HG02840 (cell line): Measurements from ENCODE around the gene MACROD2.
"Not testable (repeated sequence)": the region's sequence is repeated elsewhere in the genome, so short reads cannot be mapped to it uniquely, and the experiment has no call there.

Source experiments
- ATAC-seq: cut with Tn5 transposase; IDR thresholded peaks from one replicate; pipeline ENCODE4 v1.9.1; 2021; ENCODE audit warnings: mild to moderate bottlenecking, moderate library complexity, moderate number of reproducible peaks; ENCODE audit not compliant: unreplicated experiment, low FRiP score

MACROD2 gene

DNA sequence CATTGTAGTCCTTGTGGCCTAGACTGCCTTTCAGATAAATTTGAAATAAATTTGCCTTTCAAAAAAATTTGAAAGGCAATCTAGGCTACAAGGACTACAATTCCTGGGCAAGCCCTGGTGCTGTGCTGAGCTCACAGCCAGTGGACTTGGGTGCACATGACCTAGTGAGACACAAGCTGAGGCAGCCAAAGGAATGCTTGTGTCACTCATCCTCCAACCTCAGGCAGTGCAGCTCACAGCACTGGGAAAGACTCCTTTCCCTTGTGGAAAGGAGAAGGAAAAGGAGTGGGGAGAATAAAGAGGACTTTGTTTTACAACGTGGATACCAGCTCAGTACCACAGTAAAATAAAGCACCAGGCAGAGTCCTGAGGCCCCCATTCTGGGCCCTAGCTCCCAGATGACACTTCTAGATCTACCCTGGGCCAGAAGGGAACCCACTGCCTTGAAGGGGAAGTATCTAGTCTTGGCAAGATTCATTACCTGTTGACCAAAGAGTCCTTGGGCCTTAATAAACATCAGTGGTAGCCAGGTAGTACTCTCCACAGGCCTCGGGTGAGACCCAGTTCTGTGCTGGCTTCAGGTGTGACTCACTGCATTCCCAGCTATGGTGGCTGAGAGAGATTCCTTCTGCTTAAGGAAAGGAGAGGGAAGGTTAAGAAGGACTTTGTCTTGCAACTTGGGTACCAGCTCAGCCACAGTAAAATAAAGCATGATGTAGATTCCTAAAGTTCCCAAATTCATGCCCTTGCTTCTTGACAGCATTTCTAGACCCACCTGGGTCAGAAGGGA is 1001.8 kb downstream of the MACROD2 start:
- no peak for ATAC-seq

DNA sequence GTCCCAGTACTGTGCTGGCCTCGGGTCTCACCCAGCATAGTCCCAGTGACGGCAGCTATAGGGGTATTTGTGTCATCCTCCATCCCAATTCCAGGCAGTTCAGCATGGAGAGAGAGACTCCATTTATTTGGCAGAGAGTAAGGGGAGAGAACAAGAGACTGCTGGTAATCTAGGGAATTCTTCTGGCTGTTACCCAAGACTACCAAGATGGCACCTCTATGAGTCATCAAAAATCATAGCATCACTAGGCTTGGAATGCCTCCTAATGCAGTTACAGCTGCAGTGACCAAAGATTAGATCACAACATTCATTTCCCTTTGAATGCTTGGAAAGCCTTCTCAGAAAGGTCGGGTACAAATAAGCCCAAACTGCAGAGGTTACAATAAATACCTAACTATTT is 1002.5 kb downstream of the MACROD2 start:
- ATAC-seq: no peak

DNA sequence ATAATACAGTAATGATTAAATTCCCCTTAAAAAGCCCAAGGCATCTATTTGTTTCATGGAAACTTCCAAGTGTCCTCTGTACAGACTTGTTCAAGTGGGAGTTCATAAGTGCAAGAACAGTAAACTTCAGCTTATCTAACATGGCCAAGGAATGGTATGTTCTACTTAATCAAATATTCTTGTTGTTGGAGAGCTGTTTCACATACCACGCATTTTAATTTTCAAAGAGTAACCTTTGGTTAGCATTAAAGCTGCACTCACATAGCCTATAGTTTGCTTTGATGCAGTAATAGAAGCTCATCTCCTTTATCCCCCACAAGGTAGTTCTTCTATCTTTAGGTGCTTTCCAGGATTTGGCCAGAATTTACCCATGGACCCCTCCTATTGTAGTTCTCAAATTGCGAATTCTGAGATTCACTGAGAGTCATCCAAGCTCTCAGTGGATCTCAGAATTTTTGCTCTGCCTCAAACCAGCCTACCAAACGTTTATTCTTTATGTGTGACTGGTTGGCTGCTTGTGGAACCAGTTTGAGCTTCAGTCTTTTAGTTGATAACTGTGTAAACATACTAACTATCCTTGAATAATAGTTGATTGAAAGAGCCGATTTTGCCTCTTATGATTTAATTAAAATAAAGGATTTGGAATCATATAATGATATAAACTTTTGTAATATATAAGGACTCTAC is 1010.1 kb downstream of the MACROD2 start:
- no peak for ATAC-seq

DNA sequence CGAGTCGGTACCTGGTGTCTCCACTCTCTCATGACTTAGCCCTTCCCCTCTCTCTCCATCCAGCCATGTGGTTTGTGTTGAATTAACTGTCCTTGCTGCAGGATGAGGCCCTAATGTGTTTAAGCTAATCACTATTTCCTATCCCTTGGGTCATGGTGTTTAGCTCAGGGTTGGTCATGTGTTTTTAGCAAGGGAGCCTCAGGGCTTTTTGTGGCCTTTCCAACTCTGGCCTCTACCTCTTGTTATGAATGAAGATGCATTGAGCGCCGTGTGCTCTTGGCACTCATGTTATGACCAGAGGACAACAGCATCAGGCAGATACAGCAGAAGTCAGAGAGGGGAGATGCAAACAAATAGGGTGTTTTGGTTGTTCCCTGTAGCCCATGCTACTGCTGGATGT is 1016.3 kb downstream of the MACROD2 start:
- ATAC-seq: no peak

DNA sequence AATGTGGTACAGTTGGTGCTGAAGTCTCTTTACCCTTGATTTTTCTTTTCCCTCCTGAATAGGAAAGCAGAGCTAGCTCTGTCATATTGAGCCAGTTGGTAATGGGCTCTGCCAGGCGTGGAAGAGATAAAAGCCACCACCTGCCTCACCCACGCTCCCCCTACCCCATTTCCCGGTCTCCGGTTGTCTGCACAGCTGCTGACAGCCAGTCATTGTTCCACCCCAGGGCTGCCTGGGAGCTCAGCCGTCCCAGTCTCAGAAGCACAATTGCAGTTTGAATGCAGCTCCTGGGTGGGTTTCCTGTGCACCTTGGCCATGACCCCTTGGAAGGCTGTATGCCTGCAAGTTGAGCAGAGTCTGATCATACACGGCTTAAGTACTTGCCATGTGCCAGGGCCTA is 1017.2 kb downstream of the MACROD2 start:
- ATAC-seq: no peak

DNA sequence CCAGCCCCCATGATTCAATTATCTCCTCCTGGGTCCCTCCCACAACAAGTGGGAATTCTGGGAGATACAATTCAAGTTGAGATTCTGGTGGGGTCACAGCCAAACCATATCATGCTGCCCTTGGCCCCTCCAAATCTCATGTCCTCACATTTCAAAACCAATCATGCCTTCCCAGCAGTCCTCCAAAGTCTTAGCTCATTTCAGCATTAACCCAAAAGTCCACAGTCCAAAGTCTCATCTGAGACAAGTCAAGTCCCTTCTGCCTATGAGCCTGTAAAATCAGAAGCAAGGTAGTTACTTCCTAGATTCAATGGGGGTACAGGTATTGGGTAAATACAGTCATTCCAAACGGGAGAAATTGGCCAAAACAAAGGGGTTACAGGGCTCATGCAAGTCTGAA is 1021.6 kb downstream of the MACROD2 start:
- ATAC-seq: not testable (repeated sequence)

DNA sequence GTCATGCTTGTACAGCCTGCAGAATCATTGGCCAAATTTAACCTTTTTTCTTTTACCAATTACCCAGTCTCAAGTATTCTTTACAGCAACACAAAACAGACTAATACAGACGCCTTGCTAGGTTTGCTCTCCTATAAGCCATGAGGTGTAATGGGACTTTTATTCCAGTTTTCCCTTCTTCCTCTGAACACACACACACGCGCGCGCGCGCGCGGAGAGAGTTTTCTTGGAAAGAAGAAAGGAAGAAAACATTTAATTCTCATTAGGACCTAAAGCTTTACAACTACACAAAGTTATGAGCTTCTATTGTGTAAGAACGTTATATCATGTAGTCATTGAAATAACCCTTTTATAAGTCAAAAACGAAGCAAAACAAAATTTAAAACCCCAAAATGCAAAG is 1023.6 kb downstream of the MACROD2 start:
- ATAC-seq: no peak

DNA sequence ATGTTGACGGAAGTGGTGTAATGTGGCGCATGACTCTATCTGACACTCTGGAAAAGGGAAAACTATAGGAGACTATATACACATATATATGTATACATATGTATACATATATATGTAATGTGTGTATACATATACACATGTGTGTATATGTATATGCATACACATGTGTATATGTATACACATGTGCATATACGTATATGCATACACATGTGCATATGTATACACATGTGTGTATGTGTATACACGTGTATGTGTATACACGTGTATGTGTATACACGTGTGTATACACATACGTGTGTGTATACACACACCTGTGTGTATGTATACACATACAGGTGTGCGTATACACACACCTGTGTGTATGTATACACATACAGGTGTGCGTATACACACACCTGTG is 1025.5 kb downstream of the MACROD2 start:
- no peak for ATAC-seq

DNA sequence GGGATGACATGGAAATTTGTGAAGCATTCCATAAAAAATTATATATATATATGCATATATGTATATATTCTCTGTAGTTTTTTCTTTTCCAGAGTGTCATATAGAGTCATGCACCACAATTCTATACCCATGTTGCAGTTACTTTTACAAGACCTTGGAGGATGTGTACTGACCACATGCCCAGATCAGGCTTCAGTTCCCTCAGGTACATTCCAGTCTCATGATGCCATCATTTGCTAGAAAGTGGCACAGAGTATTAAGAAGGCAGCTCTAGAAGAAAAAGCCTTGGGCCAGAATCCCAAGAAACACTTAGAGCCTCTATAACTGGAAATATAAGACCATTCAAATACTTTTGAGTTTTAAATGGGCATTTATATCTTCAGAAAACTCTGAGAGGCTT is 1027.6 kb downstream of the MACROD2 start:
- no peak for ATAC-seq

DNA sequence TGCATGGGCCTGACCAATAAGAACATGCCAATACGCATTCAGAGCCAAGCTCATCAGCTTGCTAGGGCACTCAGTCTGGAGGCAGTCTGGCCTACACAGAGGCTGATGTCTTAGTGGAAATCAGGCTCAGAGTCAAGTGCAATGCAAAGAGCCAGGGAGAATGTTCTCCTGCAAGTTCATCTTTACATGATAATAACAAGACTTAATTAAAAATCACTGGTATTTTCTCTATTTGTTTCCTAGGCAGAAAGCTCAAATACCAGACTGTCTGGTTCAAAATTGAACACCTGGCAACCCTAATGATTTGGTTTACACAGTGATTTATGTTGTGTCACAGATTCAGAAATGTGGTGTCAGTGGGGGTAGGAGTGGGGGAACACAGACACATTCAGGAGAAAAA is 1031.4 kb downstream of the MACROD2 start:
- ATAC-seq: no peak

DNA sequence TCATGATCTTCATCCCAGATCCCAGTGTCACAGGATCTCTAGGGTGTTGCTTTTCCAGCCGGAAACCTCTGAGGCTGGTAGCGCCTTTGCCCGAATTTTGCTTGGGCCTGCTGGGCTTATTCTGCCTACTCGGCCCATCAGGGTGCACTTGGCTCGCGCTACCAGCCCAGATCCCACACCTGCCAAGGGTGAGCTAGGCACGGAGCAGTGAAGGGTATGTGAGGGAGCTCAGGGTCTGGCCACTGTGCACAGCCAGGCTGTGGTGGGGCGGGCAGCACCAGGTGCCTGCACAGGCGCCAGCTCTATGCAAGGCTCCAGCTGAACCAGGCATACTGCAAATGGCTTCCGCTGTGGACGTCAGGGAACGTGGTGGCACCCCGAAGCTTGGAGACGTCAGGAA is 1035.5 kb downstream of the MACROD2 start:
- ATAC-seq: no peak

DNA sequence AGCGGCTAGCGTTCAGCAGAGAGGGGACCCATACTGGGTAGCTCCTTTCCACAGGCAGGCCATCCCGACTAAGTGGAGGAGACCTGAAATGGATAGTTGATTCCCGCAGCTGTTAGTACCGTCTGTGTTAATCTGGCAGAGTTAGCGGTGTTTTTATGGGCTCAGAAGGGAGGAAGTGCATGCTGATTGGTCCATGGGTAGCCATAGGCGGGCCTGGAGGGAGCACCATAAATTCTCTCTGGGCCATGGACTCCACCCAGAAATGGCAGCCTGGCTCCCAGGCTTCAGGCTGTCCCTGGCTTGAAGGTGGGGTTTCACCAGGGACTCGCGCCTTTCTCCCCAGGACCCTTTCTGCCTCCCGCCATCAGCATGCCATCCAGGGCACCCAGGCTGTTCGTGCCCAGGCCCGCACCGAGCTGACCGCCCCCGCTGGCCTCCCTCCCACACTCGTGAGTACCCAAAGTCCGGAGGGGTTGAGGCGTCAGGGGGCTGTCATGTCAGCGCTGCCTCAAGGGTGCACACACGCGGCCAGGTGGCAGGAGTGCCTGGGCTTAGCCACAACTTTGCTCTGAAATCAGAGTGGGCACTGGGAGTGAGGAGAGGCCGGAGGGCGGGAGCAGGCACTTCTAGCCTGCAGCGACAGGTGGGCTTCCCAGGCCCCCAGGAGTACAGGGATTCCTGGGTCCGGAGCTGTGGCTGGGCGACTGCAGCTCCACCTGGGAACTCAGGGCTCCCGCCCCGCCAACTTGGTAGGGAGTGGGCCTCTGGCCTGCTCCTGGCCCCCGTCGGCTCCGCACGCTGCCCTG is 1036.4 kb downstream of the MACROD2 start:
- no peak for ATAC-seq

DNA sequence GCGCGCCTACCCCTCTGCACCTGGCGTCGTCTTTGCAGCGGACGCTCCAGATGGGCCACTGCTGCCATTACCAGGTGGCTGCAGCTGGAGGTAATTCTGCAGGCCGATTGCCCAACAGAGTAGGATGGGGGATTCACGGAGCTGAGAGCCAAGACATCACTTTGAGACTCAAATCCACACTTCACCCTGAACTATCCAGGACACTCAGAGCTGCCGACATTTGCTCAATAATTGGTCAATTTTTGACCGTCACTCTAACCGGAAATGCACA is 1037.0 kb downstream of the MACROD2 start:
- no peak for ATAC-seq

DNA sequence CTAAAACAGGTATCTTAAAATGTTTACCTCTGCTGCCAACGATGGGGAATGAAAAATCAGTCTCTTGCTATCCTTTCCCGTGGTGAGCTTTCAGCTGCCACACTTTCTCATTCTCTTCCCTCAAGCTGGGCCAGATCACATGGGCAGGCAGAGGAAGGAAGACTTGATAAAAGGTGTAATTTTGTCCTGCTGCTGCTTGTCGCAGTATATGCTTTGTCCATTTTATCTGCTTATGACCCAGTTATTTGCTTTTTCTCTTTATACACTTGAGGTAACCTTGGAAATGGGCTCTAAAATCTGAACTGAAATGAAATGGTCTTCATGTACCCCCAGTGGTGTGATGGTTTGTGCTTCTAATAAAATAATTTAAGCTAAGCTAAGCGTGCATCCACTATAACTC is 1038.0 kb downstream of the MACROD2 start:
- no peak for ATAC-seq

DNA sequence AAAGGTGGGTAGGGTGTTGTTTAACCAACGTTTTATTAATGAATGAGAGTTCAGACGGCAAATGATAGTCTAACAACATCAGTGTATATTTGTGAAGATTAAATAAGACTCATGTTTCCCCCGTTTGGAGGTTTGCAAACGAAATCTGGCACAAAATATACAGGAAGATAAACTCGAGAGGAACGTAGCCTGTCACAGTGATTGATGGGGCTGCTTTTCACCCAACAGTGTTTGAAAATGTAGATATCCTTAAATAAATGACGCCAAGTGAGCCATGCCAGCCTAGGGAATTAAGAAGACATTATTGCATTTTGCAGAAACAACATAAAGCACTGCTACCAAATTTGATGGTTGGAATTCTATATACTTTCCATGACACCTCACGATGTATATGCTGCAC is 1038.6 kb downstream of the MACROD2 start:
- no peak for ATAC-seq

DNA sequence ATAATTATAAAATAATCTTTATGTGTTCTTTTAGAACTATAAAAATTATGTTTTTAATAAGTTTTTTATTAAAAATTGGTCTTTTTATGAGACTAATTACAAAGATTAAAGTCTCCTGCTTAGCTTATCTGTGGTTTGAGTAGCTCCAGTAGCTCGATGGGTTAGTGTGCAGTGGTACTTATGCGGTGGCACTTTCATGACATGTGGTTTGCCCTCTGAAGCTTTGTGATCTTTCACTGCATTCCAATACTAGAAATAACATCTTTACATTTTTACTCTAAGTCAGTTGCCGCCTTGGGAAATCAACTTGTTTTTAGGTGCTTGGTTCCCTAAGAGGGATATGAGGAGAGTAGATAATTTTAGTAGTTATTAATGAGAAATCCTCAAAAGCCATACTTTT is 1041.6 kb downstream of the MACROD2 start:
- no peak for ATAC-seq

DNA sequence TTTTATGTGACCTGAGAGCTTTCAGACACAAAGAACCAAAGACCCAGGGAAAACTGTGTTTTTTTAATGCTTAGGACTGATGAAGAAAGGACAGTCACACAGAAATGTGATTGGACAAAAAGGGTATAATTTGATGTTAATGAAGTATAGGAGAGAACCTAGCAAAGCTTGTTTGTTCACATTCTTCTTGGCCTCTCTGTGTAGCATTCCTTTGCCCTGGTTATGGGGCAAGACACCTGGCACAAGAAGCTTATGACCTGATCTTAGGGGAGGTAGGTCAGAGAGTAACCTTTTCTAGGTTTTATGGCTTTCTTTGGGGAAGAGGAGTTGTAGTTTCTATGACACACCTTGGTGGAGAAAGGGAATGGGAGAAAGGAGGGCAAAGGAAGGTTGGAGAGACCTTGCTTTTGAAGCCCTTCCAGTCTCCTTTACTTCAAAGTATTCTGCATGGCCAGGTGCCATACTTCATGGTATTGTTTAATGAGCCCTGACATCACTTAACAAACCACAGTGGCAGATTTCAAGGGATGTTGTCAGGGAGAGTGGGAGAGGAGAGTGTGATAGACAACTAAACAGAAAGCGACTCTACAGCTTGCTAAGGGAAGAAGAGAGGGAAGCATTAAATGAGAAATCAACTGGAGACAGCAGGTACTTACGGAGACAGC is 1043.9 kb downstream of the MACROD2 start:
- ATAC-seq: no peak

DNA sequence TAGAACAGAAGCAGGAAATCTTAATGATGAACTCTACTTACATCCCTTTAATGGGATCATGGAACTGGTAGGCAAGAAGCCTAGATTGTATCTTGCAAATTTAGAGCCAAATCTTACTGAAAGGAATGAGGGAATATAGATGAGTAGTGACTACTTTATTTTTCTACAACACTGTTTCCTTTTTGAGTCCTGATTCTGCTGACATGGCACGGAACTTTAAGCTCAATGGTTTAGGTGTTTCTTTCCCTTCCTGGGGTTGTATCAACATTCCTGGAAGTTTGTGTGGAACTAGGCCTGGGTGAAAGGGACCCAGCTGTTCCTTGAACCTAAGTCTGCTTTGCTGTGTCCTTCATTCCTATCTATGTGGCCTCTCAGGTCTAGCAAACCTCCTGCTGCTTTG is 1047.4 kb downstream of the MACROD2 start:
- no peak for ATAC-seq

DNA sequence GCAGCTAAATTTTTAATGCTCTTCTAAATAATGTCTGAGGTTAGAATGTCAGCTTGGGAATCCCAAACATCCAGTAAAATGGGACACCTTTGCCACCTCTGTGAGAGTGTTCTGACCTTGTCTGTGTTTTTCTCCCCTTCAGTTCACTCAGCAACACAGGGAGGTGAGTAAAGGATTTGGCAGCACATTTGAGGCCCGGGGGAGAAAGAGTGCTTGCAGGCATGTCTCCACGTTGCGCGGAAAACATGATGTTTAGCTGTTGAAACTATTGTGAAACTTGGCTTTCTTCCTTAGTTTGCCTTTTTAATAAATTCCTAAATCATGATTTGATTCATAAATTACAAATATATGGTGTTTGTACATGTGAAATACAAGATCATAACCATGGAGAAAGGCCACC is 1049.9 kb downstream of the MACROD2 start:
- ATAC-seq: no peak

DNA sequence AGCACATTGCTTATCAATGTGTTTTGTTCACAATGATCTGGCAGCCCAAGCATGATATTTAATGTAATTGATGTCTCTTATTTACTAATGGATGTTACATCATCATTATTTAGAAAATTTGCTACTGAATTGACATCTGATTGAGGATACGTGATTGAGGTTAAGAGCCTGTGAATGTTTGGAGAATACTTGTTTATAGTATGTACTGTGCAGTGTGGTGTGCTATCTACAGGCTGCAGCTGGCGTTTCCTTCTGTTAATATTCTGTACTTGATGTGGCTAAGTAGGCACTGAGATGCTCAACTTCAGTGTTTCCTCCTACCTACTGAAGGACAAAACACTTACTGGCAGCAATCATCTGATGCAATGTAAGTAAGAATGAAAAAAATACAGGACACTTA is 1051.7 kb downstream of the MACROD2 start:
- no peak for ATAC-seq

DNA sequence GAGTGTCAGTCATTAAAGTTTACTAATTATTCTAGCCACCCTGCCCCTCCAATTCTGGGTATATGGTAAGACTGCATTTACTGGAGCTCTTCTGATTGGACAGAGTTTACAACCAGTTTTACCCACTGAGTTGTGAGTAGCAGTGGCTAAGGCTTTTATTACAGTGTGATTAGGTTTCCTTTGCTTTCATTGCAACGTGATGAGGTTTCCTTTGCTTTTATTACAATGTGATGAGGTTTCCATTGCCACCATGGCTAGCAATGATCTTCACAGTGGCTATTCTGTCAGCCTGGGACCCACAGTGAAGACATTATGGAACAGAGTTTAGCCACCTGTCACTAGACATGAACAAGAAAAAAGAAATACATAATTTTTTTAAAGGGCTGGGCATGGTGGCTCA is 1052.3 kb downstream of the MACROD2 start:
- ATAC-seq: no peak
